HEK293 (cell line): ENCODE data around the gene PPP5C.
A peak's percentile ranks its signal among the peaks of the same experiment; 100 is the strongest.

Experiments
- EGR2 ChIP-seq: fragments of 450-650 bp; formaldehyde crosslinking; IDR thresholded peaks from 2 replicates; pipeline ENCODE4 v1.5.1; 2016; ENCODE audit warnings: low read depth, missing biosample characterization, missing genetic modification characterization
- GLI4 ChIP-seq: fragments of 450-650 bp; formaldehyde crosslinking; IDR thresholded peaks from 2 replicates; pipeline ENCODE4 v1.5.1; 2016; ENCODE audit warnings: missing biosample characterization, missing genetic modification characterization
- GLIS2 ChIP-seq: fragments of 450-650 bp; formaldehyde crosslinking; IDR thresholded peaks from 2 replicates; pipeline ENCODE4 v1.5.1; 2016; ENCODE audit warnings: missing biosample characterization, missing genetic modification characterization
- HIC1 ChIP-seq: fragments of 450-650 bp; formaldehyde crosslinking; IDR thresholded peaks from 2 replicates; pipeline ENCODE4 v1.5.1; 2016; ENCODE audit warnings: missing biosample characterization, missing genetic modification characterization
- HOXD13 ChIP-seq: sonication (generic); formaldehyde crosslinking; IDR thresholded peaks from 2 replicates; pipeline ENCODE4 v1.8.0; 2022; ENCODE audit warnings: missing genetic modification reagents, borderline replicate concordance
- KLF7 ChIP-seq: fragments of 450-650 bp; formaldehyde crosslinking; IDR thresholded peaks from 2 replicates; pipeline ENCODE4 v1.5.1; 2016; ENCODE audit warnings: missing biosample characterization, missing genetic modification characterization, borderline replicate concordance
- SCRT2 ChIP-seq: fragments of 450-650 bp; formaldehyde crosslinking; IDR thresholded peaks from 2 replicates; pipeline ENCODE4 v1.5.1; 2016; ENCODE audit warnings: missing biosample characterization, missing genetic modification characterization
- ZBTB7A ChIP-seq: fragments of 450-650 bp; formaldehyde crosslinking; IDR thresholded peaks from 2 replicates; pipeline ENCODE4 v1.5.1; 2016; ENCODE audit warnings: low read depth, missing biosample characterization, missing genetic modification characterization
- ZFHX2 ChIP-seq: fragments of 450-650 bp; formaldehyde crosslinking; conservative IDR thresholded peaks from 2 replicates; pipeline ENCODE4 v1.5.1; 2016; ENCODE audit warnings: missing biosample characterization, missing genetic modification characterization
- ZNF140 ChIP-seq: fragments of 450-650 bp; formaldehyde crosslinking; IDR thresholded peaks from 2 replicates; pipeline ENCODE4 v1.5.1; 2016; ENCODE audit warnings: missing biosample characterization, missing genetic modification characterization
- ZNF169 ChIP-seq: fragments of 450-650 bp; formaldehyde crosslinking; IDR thresholded peaks from 2 replicates; pipeline ENCODE4 v1.5.1; 2016; ENCODE audit warnings: missing biosample characterization, missing genetic modification characterization
- ZNF223 ChIP-seq: fragments of 450-650 bp; formaldehyde crosslinking; IDR thresholded peaks from 2 replicates; pipeline ENCODE4 v1.5.1; 2016; ENCODE audit warnings: missing biosample characterization, missing genetic modification characterization
- ZNF280D ChIP-seq: fragments of 450-650 bp; formaldehyde crosslinking; IDR thresholded peaks from 2 replicates; pipeline ENCODE4 v1.5.1; 2016; ENCODE audit warnings: missing biosample characterization, missing genetic modification characterization
- ZNF600 ChIP-seq: fragments of 450-650 bp; formaldehyde crosslinking; IDR thresholded peaks from 2 replicates; pipeline ENCODE4 v1.5.1; 2016; ENCODE audit warnings: missing biosample characterization, missing genetic modification characterization
- ZNF629 ChIP-seq: fragments of 450-650 bp; formaldehyde crosslinking; IDR thresholded peaks from 2 replicates; pipeline ENCODE4 v1.5.1; 2017; ENCODE audit warnings: missing biosample characterization, missing genetic modification characterization
- ZNF692 ChIP-seq: fragments of 450-650 bp; formaldehyde crosslinking; IDR thresholded peaks from 2 replicates; pipeline ENCODE4 v1.5.1; 2016; ENCODE audit warnings: missing biosample characterization, missing genetic modification characterization
- ZNF701 ChIP-seq: fragments of 450-650 bp; formaldehyde crosslinking; IDR thresholded peaks from 2 replicates; pipeline ENCODE4 v1.5.1; 2016; ENCODE audit warnings: missing biosample characterization, missing genetic modification characterization
- ZNF791 ChIP-seq: fragments of 450-650 bp; formaldehyde crosslinking; IDR thresholded peaks from 2 replicates; pipeline ENCODE4 v1.5.1; 2016; ENCODE audit warnings: missing biosample characterization, missing genetic modification characterization
- ZSCAN16 ChIP-seq: fragments of 450-650 bp; formaldehyde crosslinking; IDR thresholded peaks from 2 replicates; pipeline ENCODE4 v1.5.1; 2016; ENCODE audit warnings: missing biosample characterization, missing genetic modification characterization
- ZXDB ChIP-seq: fragments of 450-650 bp; formaldehyde crosslinking; IDR thresholded peaks from 2 replicates; pipeline ENCODE4 v1.5.1; 2016; ENCODE audit warnings: missing biosample characterization, missing genetic modification characterization
- TF ChIP-seq, protein P1 (sequence below): fragments of 450-650 bp; IDR thresholded peaks from 2 replicates; pipeline ENCODE4 v1.5.1; 2018; ENCODE audit warnings: missing biosample characterization, missing genetic modification characterization
- TF ChIP-seq, protein P2 (sequence below): fragments of 450-650 bp; formaldehyde crosslinking; IDR thresholded peaks from 2 replicates; pipeline ENCODE4 v1.5.1; 2017; ENCODE audit warnings: missing biosample characterization, missing genetic modification characterization
- TF ChIP-seq, protein P3 (sequence below): fragments of 450-650 bp; formaldehyde crosslinking; IDR thresholded peaks from 2 replicates; pipeline ENCODE4 v1.5.1; 2017; ENCODE audit warnings: missing biosample characterization, missing genetic modification characterization
- TF ChIP-seq, protein P4 (sequence below): fragments of 450-650 bp; formaldehyde crosslinking; IDR thresholded peaks from 2 replicates; pipeline ENCODE4 v1.5.1; 2016; ENCODE audit warnings: missing biosample characterization, missing genetic modification characterization
- TF ChIP-seq, protein P5 (sequence below): fragments of 450-650 bp; formaldehyde crosslinking; IDR thresholded peaks from 2 replicates; pipeline ENCODE4 v1.5.1; 2017; ENCODE audit warnings: missing biosample characterization, mild to moderate bottlenecking, missing genetic modification characterization, moderate library complexity

PPP5C gene

GRCh38 chr19:46346821-46347571 lies at the start of gene PPP5C (continued):
- TF ChIP-seq, protein P1, sequence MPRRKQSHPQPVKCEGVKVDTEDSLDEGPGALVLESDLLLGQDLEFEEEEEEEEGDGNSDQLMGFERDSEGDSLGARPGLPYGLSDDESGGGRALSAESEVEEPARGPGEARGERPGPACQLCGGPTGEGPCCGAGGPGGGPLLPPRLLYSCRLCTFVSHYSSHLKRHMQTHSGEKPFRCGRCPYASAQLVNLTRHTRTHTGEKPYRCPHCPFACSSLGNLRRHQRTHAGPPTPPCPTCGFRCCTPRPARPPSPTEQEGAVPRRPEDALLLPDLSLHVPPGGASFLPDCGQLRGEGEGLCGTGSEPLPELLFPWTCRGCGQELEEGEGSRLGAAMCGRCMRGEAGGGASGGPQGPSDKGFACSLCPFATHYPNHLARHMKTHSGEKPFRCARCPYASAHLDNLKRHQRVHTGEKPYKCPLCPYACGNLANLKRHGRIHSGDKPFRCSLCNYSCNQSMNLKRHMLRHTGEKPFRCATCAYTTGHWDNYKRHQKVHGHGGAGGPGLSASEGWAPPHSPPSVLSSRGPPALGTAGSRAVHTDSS (tag by site-specific recombination) = peak; percentile 18; the same call in 1 of the 2 replicates
- 0 out of 2 replicates have a peak, but pooled peaks have one; percentile 22 for TF ChIP-seq ZBTB7A
- TF ChIP-seq ZNF629 (tag by site-specific recombination) = peak; percentile 23; the same call in 1 of the 2 replicates
- TF ChIP-seq, protein P2, sequence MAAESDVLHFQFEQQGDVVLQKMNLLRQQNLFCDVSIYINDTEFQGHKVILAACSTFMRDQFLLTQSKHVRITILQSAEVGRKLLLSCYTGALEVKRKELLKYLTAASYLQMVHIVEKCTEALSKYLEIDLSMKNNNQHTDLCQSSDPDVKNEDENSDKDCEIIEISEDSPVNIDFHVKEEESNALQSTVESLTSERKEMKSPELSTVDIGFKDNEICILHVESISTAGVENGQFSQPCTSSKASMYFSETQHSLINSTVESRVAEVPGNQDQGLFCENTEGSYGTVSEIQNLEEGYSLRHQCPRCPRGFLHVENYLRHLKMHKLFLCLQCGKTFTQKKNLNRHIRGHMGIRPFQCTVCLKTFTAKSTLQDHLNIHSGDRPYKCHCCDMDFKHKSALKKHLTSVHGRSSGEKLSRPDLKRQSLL = no peak
- TF ChIP-seq ZNF600 (tag by site-specific recombination) = no peak
- TF ChIP-seq GLIS2 (tag by site-specific recombination) = peak; percentile 84
- peak; percentile 88 for TF ChIP-seq ZFHX2 (tag by site-specific recombination)
- TF ChIP-seq ZNF169 (tag by site-specific recombination) = peak; percentile 15; the same call in 1 of the 2 replicates
- TF ChIP-seq HIC1 (tag by site-specific recombination) = peak; percentile 64; the same call in 1 of the 2 replicates
- no peak for TF ChIP-seq HOXD13
- TF ChIP-seq SCRT2 (tag by site-specific recombination) = no peak
- TF ChIP-seq EGR2 (tag by site-specific recombination) = peak; percentile 87
- TF ChIP-seq, protein P3, sequence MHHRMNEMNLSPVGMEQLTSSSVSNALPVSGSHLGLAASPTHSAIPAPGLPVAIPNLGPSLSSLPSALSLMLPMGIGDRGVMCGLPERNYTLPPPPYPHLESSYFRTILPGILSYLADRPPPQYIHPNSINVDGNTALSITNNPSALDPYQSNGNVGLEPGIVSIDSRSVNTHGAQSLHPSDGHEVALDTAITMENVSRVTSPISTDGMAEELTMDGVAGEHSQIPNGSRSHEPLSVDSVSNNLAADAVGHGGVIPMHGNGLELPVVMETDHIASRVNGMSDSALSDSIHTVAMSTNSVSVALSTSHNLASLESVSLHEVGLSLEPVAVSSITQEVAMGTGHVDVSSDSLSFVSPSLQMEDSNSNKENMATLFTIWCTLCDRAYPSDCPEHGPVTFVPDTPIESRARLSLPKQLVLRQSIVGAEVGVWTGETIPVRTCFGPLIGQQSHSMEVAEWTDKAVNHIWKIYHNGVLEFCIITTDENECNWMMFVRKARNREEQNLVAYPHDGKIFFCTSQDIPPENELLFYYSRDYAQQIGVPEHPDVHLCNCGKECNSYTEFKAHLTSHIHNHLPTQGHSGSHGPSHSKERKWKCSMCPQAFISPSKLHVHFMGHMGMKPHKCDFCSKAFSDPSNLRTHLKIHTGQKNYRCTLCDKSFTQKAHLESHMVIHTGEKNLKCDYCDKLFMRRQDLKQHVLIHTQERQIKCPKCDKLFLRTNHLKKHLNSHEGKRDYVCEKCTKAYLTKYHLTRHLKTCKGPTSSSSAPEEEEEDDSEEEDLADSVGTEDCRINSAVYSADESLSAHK (tag by site-specific recombination) = peak; percentile 55; the same call in 1 of the 2 replicates
- TF ChIP-seq, protein P4, sequence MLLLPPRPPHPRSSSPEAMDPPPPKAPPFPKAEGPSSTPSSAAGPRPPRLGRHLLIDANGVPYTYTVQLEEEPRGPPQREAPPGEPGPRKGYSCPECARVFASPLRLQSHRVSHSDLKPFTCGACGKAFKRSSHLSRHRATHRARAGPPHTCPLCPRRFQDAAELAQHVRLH (tag by site-specific recombination) = peak; percentile 86
- TF ChIP-seq ZNF701 (tag by site-specific recombination) = no peak
- peak; percentile 15; the same call in 1 of the 2 replicates for TF ChIP-seq ZNF791 (tag by site-specific recombination)
- TF ChIP-seq ZSCAN16 = no peak
- TF ChIP-seq ZNF280D = peak; percentile 69; the same call in 1 of the 2 replicates
- TF ChIP-seq GLI4 (tag by site-specific recombination) = peak; percentile 54
- TF ChIP-seq ZNF692 (tag by site-specific recombination) = 0 out of 2 replicates have a peak, but pooled peaks have one; percentile 66
- no peak for TF ChIP-seq ZNF140 (tag by site-specific recombination)
- TF ChIP-seq, protein P5, sequence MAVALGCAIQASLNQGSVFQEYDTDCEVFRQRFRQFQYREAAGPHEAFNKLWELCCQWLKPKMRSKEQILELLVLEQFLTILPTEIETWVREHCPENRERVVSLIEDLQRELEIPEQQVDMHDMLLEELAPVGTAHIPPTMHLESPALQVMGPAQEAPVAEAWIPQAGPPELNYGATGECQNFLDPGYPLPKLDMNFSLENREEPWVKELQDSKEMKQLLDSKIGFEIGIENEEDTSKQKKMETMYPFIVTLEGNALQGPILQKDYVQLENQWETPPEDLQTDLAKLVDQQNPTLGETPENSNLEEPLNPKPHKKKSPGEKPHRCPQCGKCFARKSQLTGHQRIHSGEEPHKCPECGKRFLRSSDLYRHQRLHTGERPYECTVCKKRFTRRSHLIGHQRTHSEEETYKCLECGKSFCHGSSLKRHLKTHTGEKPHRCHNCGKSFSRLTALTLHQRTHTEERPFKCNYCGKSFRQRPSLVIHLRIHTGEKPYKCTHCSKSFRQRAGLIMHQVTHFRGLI (tag by site-specific recombination) = peak; percentile 33; the same call in 1 of the 2 replicates
- TF ChIP-seq ZXDB (tag by site-specific recombination) = peak; percentile 75
- 0 out of 2 replicates have a peak, but pooled peaks have one; percentile 10 for TF ChIP-seq ZNF223 (tag by site-specific recombination)
- peak; percentile 80; the same call in 1 of the 2 replicates for TF ChIP-seq KLF7 (tag by site-specific recombination)
